NCI-H82 treated with DMSO at 0.1 percent for 48 hours (cell line): Measurements from ENCODE around the gene ME3.

Source experiments
- DNase-seq: peaks from one replicate; lab custom pipeline; 2025; ENCODE audit not compliant: unreplicated experiment; lab: John Stamatoyannopoulos, UW

The ME3 gene

GRCh38 chr11:86519064-86519911 lies 153.1 kb downstream of the ME3 start:
- DNase-seq, result no peak

- DNase-seq, result no peak
Observed at GRCh38 chr11:86518211-86518610, 154.2 kb downstream of the ME3 start.

GRCh38 chr11:86517557-86517956 lies 154.9 kb downstream of the ME3 start:
- DNase-seq, result no peak

- DNase-seq, result no peak
Observed at GRCh38 chr11:86515297-86516094, 156.9 kb downstream of the ME3 start.

- no peak for DNase-seq
Observed at GRCh38 chr11:86514453-86514852, 158.0 kb downstream of the ME3 start.

GRCh38 chr11:86513746-86514373 lies 158.6 kb downstream of the ME3 start:
- DNase-seq, result no peak

GRCh38 chr11:86513138-86513537 lies 159.3 kb downstream of the ME3 start:
- no peak for DNase-seq

GRCh38 chr11:86511086-86511551 lies 161.3 kb downstream of the ME3 start:
- no peak for DNase-seq

- DNase-seq, result no peak
Observed at GRCh38 chr11:86510674-86511073, 161.7 kb downstream of the ME3 start.

- no peak for DNase-seq
Observed at GRCh38 chr11:86510097-86510496, 162.3 kb downstream of the ME3 start.

- DNase-seq, result no peak
Observed at GRCh38 chr11:86509588-86509974, 162.8 kb downstream of the ME3 start.

- DNase-seq, result no peak
Observed at GRCh38 chr11:86508604-86509587, 163.5 kb downstream of the ME3 start.

- DNase-seq, result no peak
Observed at GRCh38 chr11:86507249-86507845, 165.1 kb downstream of the ME3 start.

GRCh38 chr11:86506235-86506634 lies 166.2 kb downstream of the ME3 start:
- DNase-seq, result no peak

GRCh38 chr11:86503131-86503530 lies 169.3 kb downstream of the ME3 start:
- DNase-seq, result no peak

- DNase-seq, result no peak
Observed at GRCh38 chr11:86502137-86502642, 170.2 kb downstream of the ME3 start.

GRCh38 chr11:86500500-86501140 lies 171.8 kb downstream of the ME3 start:
- DNase-seq, result no peak

GRCh38 chr11:86499723-86500129 lies 172.7 kb downstream of the ME3 start:
- DNase-seq, result no peak

- DNase-seq, result no peak
Observed at GRCh38 chr11:86497836-86498235, 174.6 kb downstream of the ME3 start.
